ENCODE results near the gene BRI3BP.

BRI3BP gene

GRCh38 chr12:125032466-125033152 lies 39.2 kb downstream of the BRI3BP start:
- Histone ChIP-seq H3K27me3 (ENCODE audit: insufficient read depth, poor library complexity, severe bottlenecking) (no peaks in the 10 kb centered on the region), H3K36me3 (ENCODE audit: low read depth) (no peaks in the 10 kb centered on the region), H3K27ac (ENCODE audit: poor library complexity, severe bottlenecking) (no peak overlapping the region), H3K4me1 (ENCODE audit: insufficient read depth, poor library complexity, severe bottlenecking) (no peaks in the 10 kb centered on the region), H3K9me3 (ENCODE audit: severe bottlenecking) (peaks cover 3% of the 10 kb centered on the region), H3K4me3 (ENCODE audit: severe bottlenecking) (no peak overlapping the region)
- no peak for TF ChIP-seq CTCF (IDR thresholded peaks at IDR 0.05; ENCODE audit: poor library complexity, severe bottlenecking)
- DNase-seq (ENCODE audit: low spot score) (no peak), ATAC-seq (ENCODE audit: low read depth) (no peak)

- DNase-seq (ENCODE audit: low spot score), result no peak
- Histone ChIP-seq H3K27me3 (ENCODE audit: insufficient read depth, poor library complexity, severe bottlenecking) (no peaks in the 10 kb centered on the region), H3K27ac (ENCODE audit: poor library complexity, severe bottlenecking) (no peak overlapping the region), H3K4me3 (ENCODE audit: severe bottlenecking) (no peak overlapping the region), H3K36me3 (ENCODE audit: low read depth) (no peaks in the 10 kb centered on the region), H3K4me1 (ENCODE audit: insufficient read depth, poor library complexity, severe bottlenecking) (no peaks in the 10 kb centered on the region), H3K9me3 (ENCODE audit: severe bottlenecking) (peaks cover 3% of the 10 kb centered on the region)
- no peak for ATAC-seq (ENCODE audit: low read depth)
- no peak for TF ChIP-seq CTCF (IDR thresholded peaks at IDR 0.05; ENCODE audit: poor library complexity, severe bottlenecking)
These were observed 39.8 kb downstream of the BRI3BP start for GRCh38 chr12:125033288-125033687.

- H3K9me3 ChIP-seq (ENCODE audit: severe bottlenecking), result peaks cover 3% of the 10 kb centered on the region
- TF ChIP-seq CTCF (IDR thresholded peaks at IDR 0.05; ENCODE audit: poor library complexity, severe bottlenecking), result no peak
- H3K36me3 ChIP-seq (ENCODE audit: low read depth), result no peaks in the 10 kb centered on the region
- H3K4me1 ChIP-seq (ENCODE audit: insufficient read depth, poor library complexity, severe bottlenecking), result no peaks in the 10 kb centered on the region
- no peaks in the 10 kb centered on the region for H3K27me3 ChIP-seq (ENCODE audit: insufficient read depth, poor library complexity, severe bottlenecking)
- no peak overlapping the region for H3K4me3 ChIP-seq (ENCODE audit: severe bottlenecking)
- no peak overlapping the region for H3K27ac ChIP-seq (ENCODE audit: poor library complexity, severe bottlenecking)
- ATAC-seq (ENCODE audit: low read depth), result no peak
- DNase-seq (ENCODE audit: low spot score), result no peak
These were observed 45.7 kb downstream of the BRI3BP start for GRCh38 chr12:125038976-125039625.

- TF ChIP-seq CTCF (IDR thresholded peaks at IDR 0.05; ENCODE audit: poor library complexity, severe bottlenecking), result no peak
- Histone ChIP-seq H3K27me3 (ENCODE audit: insufficient read depth, poor library complexity, severe bottlenecking) (no peaks in the 10 kb centered on the region), H3K4me1 (ENCODE audit: insufficient read depth, poor library complexity, severe bottlenecking) (no peaks in the 10 kb centered on the region), H3K27ac (ENCODE audit: poor library complexity, severe bottlenecking) (peak overlapping the region; percentile 23), H3K4me3 (ENCODE audit: severe bottlenecking) (peak overlapping the region; percentile 29), H3K9me3 (ENCODE audit: severe bottlenecking) (no peaks in the 10 kb centered on the region), H3K36me3 (ENCODE audit: low read depth) (no peaks in the 10 kb centered on the region)
- ATAC-seq (ENCODE audit: low read depth) (peak; percentile 19), DNase-seq (ENCODE audit: low spot score) (no peak)
These were observed 55.6 kb downstream of the BRI3BP start for GRCh38 chr12:125049093-125049458.

- no peaks in the 10 kb centered on the region for H3K9me3 ChIP-seq (ENCODE audit: severe bottlenecking)
- no peaks in the 10 kb centered on the region for H3K4me1 ChIP-seq (ENCODE audit: insufficient read depth, poor library complexity, severe bottlenecking)
- ATAC-seq (ENCODE audit: low read depth) (no peak), DNase-seq (ENCODE audit: low spot score) (no peak)
- no peaks in the 10 kb centered on the region for H3K27me3 ChIP-seq (ENCODE audit: insufficient read depth, poor library complexity, severe bottlenecking)
- no peaks in the 10 kb centered on the region for H3K36me3 ChIP-seq (ENCODE audit: low read depth)
- H3K27ac ChIP-seq (ENCODE audit: poor library complexity, severe bottlenecking), result peak overlapping the region; percentile 23
- no peak overlapping the region for H3K4me3 ChIP-seq (ENCODE audit: severe bottlenecking)
- no peak for TF ChIP-seq CTCF (IDR thresholded peaks at IDR 0.05; ENCODE audit: poor library complexity, severe bottlenecking)
These were observed 57.0 kb downstream of the BRI3BP start for GRCh38 chr12:125050446-125050845.

All from RWPE2 (cell line).